GM19193 (cell line): ENCODE results near the gene CHST9.

Experiments used
- POLR2A ChIP-seq: IDR thresholded peaks from 4 replicates; pipeline ENCODE4 v1.6.1; 2011; ENCODE audit not compliant: insufficient read depth, insufficient read length; ENCODE audit errors: extremely low read depth

CHST9 gene

DNA sequence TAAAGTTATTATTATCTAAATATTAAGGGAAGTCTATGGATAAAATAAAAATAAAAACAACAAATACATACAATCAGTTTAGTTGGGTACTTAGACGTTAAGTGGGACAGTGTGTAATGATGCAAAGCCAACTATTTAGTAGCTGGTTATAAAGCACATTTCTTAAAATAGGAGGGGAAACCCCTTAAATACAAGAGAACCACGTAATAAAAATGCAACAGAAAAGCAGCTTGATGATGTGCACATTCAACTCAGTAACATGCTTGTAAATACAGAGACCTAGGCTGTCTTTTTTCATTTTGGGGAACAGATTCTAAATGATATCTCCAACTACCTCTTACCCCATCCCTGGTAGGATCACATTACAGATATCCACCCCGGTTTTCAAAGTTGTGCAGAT lies 185.3 kb downstream of the CHST9 start:
- TF ChIP-seq POLR2A, result no peak

DNA sequence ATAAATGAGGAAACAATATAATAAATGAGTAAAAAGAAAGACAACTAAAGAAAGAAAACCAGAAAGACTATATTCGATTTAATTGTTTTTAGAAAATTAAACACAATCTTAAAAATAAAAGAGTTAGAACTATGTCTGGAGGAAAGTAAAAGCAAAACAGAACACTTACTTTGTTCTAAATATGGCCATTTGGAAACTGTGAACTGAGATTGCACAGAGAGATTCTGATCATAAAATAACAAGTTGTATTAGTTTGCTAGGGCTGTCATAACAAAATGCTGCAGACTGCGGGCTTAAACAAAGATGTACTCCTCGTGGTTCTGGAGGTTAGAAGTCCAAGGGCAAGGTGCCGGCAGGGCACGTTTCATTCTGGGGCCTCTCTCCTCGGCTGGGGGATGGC lies 191.5 kb downstream of the CHST9 start:
- TF ChIP-seq POLR2A, result no peak

DNA sequence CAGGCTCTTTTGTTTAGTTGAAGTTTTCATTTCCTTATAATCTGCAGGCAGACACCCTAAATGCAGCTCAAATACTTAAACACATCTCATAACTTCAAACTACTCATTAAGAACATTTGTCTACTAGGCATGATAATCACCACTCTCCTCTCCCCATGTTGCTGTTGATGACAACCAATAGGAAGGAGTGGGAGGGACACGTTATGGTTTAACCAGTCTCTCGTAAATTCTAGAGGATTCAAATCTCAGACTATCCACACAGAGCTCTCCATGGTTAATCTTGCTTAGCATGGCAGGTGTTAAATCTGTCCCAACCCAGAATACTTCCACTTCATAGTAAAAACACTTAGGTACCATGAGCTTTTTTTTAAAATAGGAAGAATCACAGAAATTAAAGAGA lies 192.2 kb downstream of the CHST9 start:
- no peak for TF ChIP-seq POLR2A

DNA sequence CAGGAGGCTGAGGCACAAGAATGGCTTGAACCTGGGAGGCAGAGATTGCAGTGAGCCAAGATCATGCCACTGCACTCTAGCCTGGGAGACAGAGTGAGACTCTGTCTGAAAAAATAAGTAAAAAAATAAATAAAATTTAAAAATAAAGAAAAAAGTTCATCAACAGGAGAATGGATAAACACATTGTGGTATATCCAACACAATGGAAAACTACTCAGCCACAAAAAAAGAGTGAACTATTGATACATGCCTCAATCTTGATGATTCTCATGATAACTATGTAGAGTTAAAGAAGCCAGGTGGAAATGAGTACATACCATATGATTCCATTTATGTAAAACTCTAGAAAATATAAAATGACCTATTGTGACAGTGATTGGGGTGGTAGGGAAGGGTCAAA lies 195.3 kb downstream of the CHST9 start:
- TF ChIP-seq POLR2A, result no peak

GRCh38 chr18:26981360-26982082 lies 203.6 kb downstream of the CHST9 start:
- no peak for TF ChIP-seq POLR2A

- TF ChIP-seq POLR2A, result no peak
These were observed 206.2 kb downstream of the CHST9 start for GRCh38 chr18:26978812-26979341.

GRCh38 chr18:26977781-26978180 lies 207.3 kb downstream of the CHST9 start:
- TF ChIP-seq POLR2A, result no peak

GRCh38 chr18:26976206-26976605 lies 208.9 kb downstream of the CHST9 start:
- TF ChIP-seq POLR2A, result no peak

GRCh38 chr18:26971409-26971808 lies 213.7 kb downstream of the CHST9 start:
- no peak for TF ChIP-seq POLR2A

- TF ChIP-seq POLR2A, result no peak
These were observed 214.5 kb downstream of the CHST9 start for GRCh38 chr18:26970637-26971036.

DNA sequence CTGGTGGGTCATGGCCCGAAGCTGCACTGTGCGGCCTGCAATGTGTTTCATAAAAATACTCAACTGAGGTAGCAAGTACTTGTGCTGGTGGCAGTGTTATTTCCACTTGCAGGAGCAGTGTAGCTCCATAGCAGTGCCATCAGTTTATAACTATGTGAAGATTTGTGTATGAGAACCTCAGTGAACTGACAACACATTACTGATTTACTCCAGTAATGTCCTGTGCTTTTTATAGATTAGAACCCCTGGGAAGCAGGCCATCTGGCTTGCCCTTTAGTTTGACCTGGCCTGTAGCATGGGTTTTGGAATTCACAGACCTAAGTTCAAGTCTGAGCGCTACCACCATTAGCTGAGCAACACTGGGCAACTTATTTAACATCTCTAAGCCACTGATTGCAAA lies 219.9 kb downstream of the CHST9 start:
- no peak for TF ChIP-seq POLR2A

DNA sequence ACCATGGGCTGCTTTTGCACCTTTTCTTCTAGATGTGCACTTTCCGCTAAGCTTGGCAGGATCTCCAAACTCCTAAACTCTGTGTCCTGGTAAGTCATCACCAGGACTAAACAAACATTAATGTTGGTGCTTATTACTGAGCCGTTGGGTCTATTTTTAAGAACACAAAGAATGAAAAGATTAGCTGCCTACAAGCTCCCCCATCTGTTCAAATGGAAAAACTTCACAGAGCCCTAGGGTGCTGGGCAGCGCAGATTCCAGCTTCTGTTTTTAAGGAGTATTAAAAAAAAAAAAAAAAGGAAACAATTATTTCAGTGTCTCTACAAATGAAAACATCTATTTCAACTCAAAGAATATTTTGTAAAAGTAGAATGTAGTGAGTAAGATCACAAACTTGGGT lies 221.8 kb downstream of the CHST9 start:
- TF ChIP-seq POLR2A, result no peak

DNA sequence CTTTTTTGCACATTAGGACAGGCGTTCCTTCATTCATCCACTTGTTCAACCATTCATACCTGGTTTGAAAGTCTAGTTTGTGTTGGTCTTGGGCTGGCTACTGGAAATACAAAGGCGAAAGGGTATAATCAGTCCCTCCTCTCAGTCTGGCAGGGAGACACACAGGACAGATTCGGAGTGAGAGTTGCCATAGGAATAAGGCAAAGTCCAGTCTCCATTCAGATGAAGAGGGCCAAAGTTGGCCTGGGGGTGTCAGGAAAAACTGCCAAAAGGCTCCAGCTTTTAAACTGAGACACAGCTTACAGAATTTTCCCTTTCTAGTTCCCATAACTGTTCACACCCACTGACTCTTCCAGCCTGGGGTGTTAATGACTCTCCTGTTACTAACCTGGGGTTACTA lies 223.3 kb downstream of the CHST9 start:
- no peak for TF ChIP-seq POLR2A

- no peak for TF ChIP-seq POLR2A
These were observed 224.2 kb downstream of the CHST9 start for GRCh38 chr18:26960911-26961310.

GRCh38 chr18:26956863-26957262 lies 228.2 kb downstream of the CHST9 start:
- no peak for TF ChIP-seq POLR2A

DNA sequence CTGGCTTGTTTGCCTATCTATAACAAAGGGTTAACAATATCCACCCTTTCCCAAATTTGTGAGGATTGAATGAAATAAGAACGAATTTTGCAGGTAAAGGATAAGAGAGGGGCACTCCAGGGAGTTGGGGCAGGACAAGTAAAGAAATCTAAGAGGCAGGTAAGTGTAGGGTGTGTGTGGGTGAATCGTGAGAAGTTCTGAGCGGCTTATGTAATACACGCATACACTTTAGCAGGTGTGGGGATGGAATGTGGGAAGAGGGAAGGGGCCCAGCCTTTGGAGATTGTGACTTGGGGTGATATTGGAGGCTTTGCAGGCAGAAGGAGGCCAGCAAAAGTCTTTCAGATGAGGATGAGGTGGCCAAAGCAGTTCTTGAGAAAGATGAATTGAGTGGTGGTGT lies 236.4 kb downstream of the CHST9 start:
- no peak for TF ChIP-seq POLR2A

GRCh38 chr18:26943906-26944305 lies 241.2 kb downstream of the CHST9 start:
- TF ChIP-seq POLR2A, result no peak
